GM18909 (cell line): Measurements from ENCODE around the gene ADIPOR2.

Experiments
- ATAC-seq: cut with Tn5 transposase; IDR thresholded peaks from one replicate; pipeline ENCODE4 v1.9.1; 2021; ENCODE audit warnings: mild to moderate bottlenecking; ENCODE audit not compliant: unreplicated experiment, poor library complexity

Gene ADIPOR2

GRCh38 chr12:1796515-1797010, 105.7 kb downstream of the ADIPOR2 start:
- peak; percentile 17 for ATAC-seq

- ATAC-seq = no peak
These were observed 106.4 kb downstream of the ADIPOR2 start for GRCh38 chr12:1797011-1797901.

GRCh38 chr12:1797991-1798640, 107.2 kb downstream of the ADIPOR2 start:
- no peak for ATAC-seq

- ATAC-seq = no peak
These were observed 107.8 kb downstream of the ADIPOR2 start for GRCh38 chr12:1798641-1799020.

- no peak for ATAC-seq
These were observed 108.4 kb downstream of the ADIPOR2 start for GRCh38 chr12:1799051-1799881.

GRCh38 chr12:1799882-1800400, 109.1 kb downstream of the ADIPOR2 start:
- no peak for ATAC-seq

- no peak for ATAC-seq
These were observed 109.8 kb downstream of the ADIPOR2 start for GRCh38 chr12:1800401-1801302.

- no peak for ATAC-seq
These were observed 110.6 kb downstream of the ADIPOR2 start for GRCh38 chr12:1801303-1801975.

- ATAC-seq = no peak
These were observed 112.9 kb downstream of the ADIPOR2 start for GRCh38 chr12:1803736-1804135.

- peak; percentile 86 for ATAC-seq
These were observed 113.9 kb downstream of the ADIPOR2 start for GRCh38 chr12:1804545-1805332.

GRCh38 chr12:1805441-1806081, 114.7 kb downstream of the ADIPOR2 start:
- ATAC-seq = no peak

- ATAC-seq = no peak
These were observed 115.6 kb downstream of the ADIPOR2 start for GRCh38 chr12:1806301-1807086.

- no peak for ATAC-seq
These were observed 116.4 kb downstream of the ADIPOR2 start for GRCh38 chr12:1807087-1807860.

- ATAC-seq = no peak
These were observed 117.3 kb downstream of the ADIPOR2 start for GRCh38 chr12:1808036-1808797.

- no peak for ATAC-seq
These were observed 118.1 kb downstream of the ADIPOR2 start for GRCh38 chr12:1808798-1809480.
